Stomach (tissue), 9 donors: ENCODE results near the gene SRC. TPM values are rescaled to one million over a fixed set of nuclear protein-coding genes. Genes with fewer than 3 reads are reported as not detected.
"Not testable (repeated sequence)": the region's sequence is repeated elsewhere in the genome, so short reads cannot be mapped to it uniquely, and the experiment has no call there.

Experiments used
- DNase-seq, 2 donors: peaks; one replicate each; pipeline versions ENCODE4 v3.0.0 to v3.0.0-alpha.2; 2013 to 2019
- H3K27ac ChIP-seq, 5 donors: fragments of 200-600 bp in 4 of 5; sonication (generic) in 4 of 5; one replicate each; pipeline ENCODE4 v1.5.1; 2013 to 2019; ENCODE audit warnings: mild to moderate bottlenecking in 1 of 5, moderate library complexity in 1 of 5
- H3K27me3 ChIP-seq, 3 donors: fragments of 200-600 bp; sonication (generic); one replicate each; pipeline ENCODE4 v1.5.1; 2017 to 2019; ENCODE audit warnings: mixed run types in 1 of 3
- H3K36me3 ChIP-seq, 4 donors: fragments of 200-600 bp; sonication (generic); 1 replicate in 3 of 4; 2 replicates in 1 of 4; pipeline ENCODE4 v1.5.1; 2016 to 2019
- H3K4me1 ChIP-seq, 4 donors: fragments of 200-600 bp; sonication (generic); one replicate each; pipeline ENCODE4 v1.5.1; 2016 to 2019
- H3K4me3 ChIP-seq, 4 donors: fragments of 200-600 bp; sonication (generic) in 3 of 4; one replicate each; pipeline ENCODE4 v1.5.1; 2016 to 2019; ENCODE audit warnings: mild to moderate bottlenecking in 1 of 4
- H3K9me3 ChIP-seq, 4 donors: fragments of 200-600 bp; sonication (generic); one replicate each; pipeline ENCODE4 v1.5.1; 2016 to 2019
- CTCF ChIP-seq, 7 experiments: fragments of 450-650 bp in 4 of 7; fragments of 200-600 bp in 3 of 7; sonication (generic) in 3 of 7; IDR thresholded peaks; one replicate each; pipeline ENCODE4 v1.5.1; 2016 to 2019; ENCODE audit warnings: antibody characterized with exemption in 7 of 7, control low read depth in 2 of 7, mild to moderate bottlenecking in 1 of 7
- EP300 ChIP-seq: sonication (generic); formaldehyde crosslinking; IDR thresholded peaks from one replicate; pipeline ENCODE4 v1.6.1; 2017; ENCODE audit warnings: antibody characterized with exemption
- POLR2A ChIP-seq, 4 donors: fragments of 450-650 bp; IDR thresholded peaks; one replicate each; pipeline ENCODE4 v1.6.1; 2016; ENCODE audit warnings: antibody characterized with exemption in 4 of 4, control low read depth in 2 of 4, mild to moderate bottlenecking in 1 of 4, moderate library complexity in 1 of 4
- POLR2AphosphoS5 ChIP-seq, 3 donors: sonication (generic); formaldehyde crosslinking; IDR thresholded peaks; one replicate each; pipeline ENCODE4 v1.6.1; 2016; ENCODE audit warnings: antibody characterized with exemption in 3 of 3
- WGBS, 5 donors: extraction: QIAGEN DNeasy Blood & Tissue Kit in 3 of 5; methylation state at CpG; one replicate each; pipeline versions ENCODE4 v1.1.5 to v1.1.7; 2013 to 2018; 5-methylcytosine and 5-hydroxymethylcytosine counted together
- intact Hi-C: fragments of 100-400 bp; cut with DNase I; formaldehyde crosslinking; loops from one replicate; pipeline ENCODE4 v1.15.1; 2023; ENCODE audit warnings: low total_unique reads
- polyA plus RNA-seq, 3 donors: library from polyadenylated mRNA; stranded (reverse); fragments of 200-250 nt; gene quantifications; one replicate each; pipeline ENCODE4 v1.2.3, GENCODE V29; 2013
- total RNA-seq, 5 donors: library from RNA; depleted of rRNA; stranded (reverse); fragments of >200 nt; gene quantifications; one replicate each; pipeline versions ENCODE4 v1.1.0 to v1.2.3, GENCODE V29; 2014 to 2016
- donor health status: healthy with polysubstance abuse.
- donor health status: Bipolar disorder and iron deficiency.
- donor health status: healthy.

Gene SRC
- total and polyA plus RNA-seq, 8 donors = 31.6 to 471 (median 47.3) TPM

GRCh38 chr20:37339208-37339607 lies 6.7 kb upstream of the SRC start:
- DNase-seq = no peak
- Histone ChIP-seq H3K4me1 (peaks cover 21 to 39% (median 29%) of the 10 kb centered on the region in 4 donors), H3K27me3 (no peaks in the 10 kb centered on the region), H3K27ac (no peak overlapping the region), H3K9me3 (no peaks in the 10 kb centered on the region), H3K36me3 (no peaks in the 10 kb centered on the region), H3K4me3 (no peak overlapping the region)
- WGBS, 5 donors = 58 to 78% (median 68%) methylated on average over 4 of the region's 4 CpGs
- TF ChIP-seq CTCF (IDR thresholded peaks at IDR 0.05) (no peak), POLR2AphosphoS5 (IDR thresholded peaks at IDR 0.05) (no peak), EP300 (no peak), POLR2A (IDR thresholded peaks at IDR 0.05) (no peak)
- intact Hi-C loops = no loop called here

- WGBS, 5 donors = 91 to 96% (median 94%) methylated on average over 7 of the region's 7 CpGs
- intact Hi-C loops, H3K27ac ChIP-seq, DNase-seq, H3K27me3 ChIP-seq, H3K9me3 ChIP-seq, H3K4me3 ChIP-seq, H3K36me3 ChIP-seq: not testable (repeated sequence)
- H3K4me1 ChIP-seq = peaks cover 23 to 43% (median 32%) of the 10 kb centered on the region in 4 donors
Measured at GRCh38 chr20:37339764-37340109, 6.2 kb upstream of the SRC start.

GRCh38 chr20:37340998-37341397 lies 4.9 kb upstream of the SRC start:
- no peak for TF ChIP-seq POLR2AphosphoS5 (IDR thresholded peaks at IDR 0.05)
- no peak for TF ChIP-seq POLR2A (IDR thresholded peaks at IDR 0.05)
- TF ChIP-seq EP300 = no peak
- no peak for TF ChIP-seq CTCF (IDR thresholded peaks at IDR 0.05)
- H3K27ac ChIP-seq = no peak overlapping the region
- no peaks in the 10 kb centered on the region for H3K36me3 ChIP-seq
- H3K27me3 ChIP-seq = peaks cover 0 to 7% (median 0%) of the 10 kb centered on the region in 3 donors
- WGBS, 5 donors = 90 to 96% (median 91%) methylated on average over 6 of the region's 6 CpGs
- H3K4me3 ChIP-seq = no peak overlapping the region
- intact Hi-C loops = no loop called here
- DNase-seq = no peak
- H3K9me3 ChIP-seq = no peaks in the 10 kb centered on the region
- H3K4me1 ChIP-seq = peaks cover 27 to 48% (median 38%) of the 10 kb centered on the region in 4 donors

GRCh38 chr20:37341632-37342031 lies 4.3 kb upstream of the SRC start:
- TF ChIP-seq POLR2AphosphoS5 (IDR thresholded peaks at IDR 0.05) = no peak
- TF ChIP-seq POLR2A (IDR thresholded peaks at IDR 0.05) = no peak
- TF ChIP-seq EP300 = no peak
- no peak for TF ChIP-seq CTCF (IDR thresholded peaks at IDR 0.05)
- peaks cover 22 to 42% (median 35%) of the 10 kb centered on the region in 4 donors for H3K4me1 ChIP-seq
- peaks cover 0 to 13% (median 0%) of the 10 kb centered on the region in 3 donors for H3K27me3 ChIP-seq
- WGBS, 5 donors = 87 to 95% (median 92%) methylated on average over 11 of the region's 11 CpGs
- intact Hi-C loops = no loop called here
- H3K9me3 ChIP-seq = no peaks in the 10 kb centered on the region
- no peaks in the 10 kb centered on the region for H3K36me3 ChIP-seq
- no peak overlapping the region for H3K27ac ChIP-seq
- H3K4me3 ChIP-seq = no peak overlapping the region
- DNase-seq = no peak

- intact Hi-C loops = no loop called here
- no peak for DNase-seq
- H3K36me3 ChIP-seq = no peaks in the 10 kb centered on the region
- TF ChIP-seq CTCF (IDR thresholded peaks at IDR 0.05) (no peak), POLR2AphosphoS5 (IDR thresholded peaks at IDR 0.05) (no peak), EP300 (no peak)
- peaks cover 0 to 15% (median 0%) of the 10 kb centered on the region in 3 donors for H3K27me3 ChIP-seq
- 73 to 84% (median 79%) methylated on average over 2 to 4 of the region's 4 CpGs for WGBS, 5 donors
- peaks cover 30 to 43% (median 39%) of the 10 kb centered on the region in 4 donors for H3K4me1 ChIP-seq
- H3K27ac ChIP-seq = peak overlapping the region in 4 of 5 donors; percentile 89 to 95 (median 94)
- H3K4me3 ChIP-seq = no peak overlapping the region
- no peaks in the 10 kb centered on the region for H3K9me3 ChIP-seq
Measured at GRCh38 chr20:37342231-37343177, 3.4 kb upstream of the SRC start.
